B cell (primary cell): ENCODE data around the gene DNASE1L3. TPM values are rescaled to one million over a fixed set of nuclear protein-coding genes. Genes with fewer than 3 reads are reported as not detected.
A peak's percentile ranks its signal among the peaks of the same experiment; 100 is the strongest.

ENCODE experiments used
- ATAC-seq: fragments of 200-7000 bp; cut with Tn5 transposase; one replicate; pipeline ENCODE4 v1.10.0; 2021; ENCODE audit warnings: low read depth, mild to moderate bottlenecking, moderate number of reproducible peaks, moderate library complexity
- CTCF ChIA-PET: fragments of 350-600 bp; sonication (Branson Sonifier 250); formaldehyde crosslinking; loops from one replicate; lab custom pipeline; 2021; ENCODE audit warnings: antibody characterized with exemption, inconsistent platforms; lab: Charles Lee
- POLR2A ChIA-PET: fragments of 350-600 bp; sonication (Branson Sonifier 250); formaldehyde crosslinking; loops from one replicate; lab custom pipeline; 2021; ENCODE audit warnings: antibody characterized with exemption; lab: Charles Lee
- DNase-seq: peaks from one replicate; pipeline ENCODE4 v3.0.0; 2013
- H2AFZ ChIP-seq: 2 replicates; pipeline ENCODE4 v1.6.1; 2012; ENCODE audit warnings: mild to moderate bottlenecking, low read depth, low read length; ENCODE audit not compliant: insufficient read depth, poor library complexity, severe bottlenecking
- H3K27ac ChIP-seq, 2 donors: 1 replicate in 1 of 2; 2 replicates in 1 of 2; pipeline ENCODE4 v1.5.1; 2012 to 2013; ENCODE audit warnings: low read length in 2 of 2, mild to moderate bottlenecking in 2 of 2, moderate library complexity in 1 of 2
- H3K27me3 ChIP-seq, 4 experiments: fragments of 200-600 bp in 1 of 4; sonication (generic) in 1 of 4; replicated peaks in 1 of 4; 1 replicate in 2 of 4; 2 replicates in 2 of 4; pipeline versions ENCODE4 v1.6.1 to v1.7.0; 2013 to 2016; ENCODE audit warnings: low read length in 3 of 4, mild to moderate bottlenecking in 2 of 4, mixed read lengths in 1 of 4, moderate library complexity in 1 of 4; ENCODE audit not compliant: insufficient read depth in 4 of 4, control insufficient read depth in 3 of 4; ENCODE audit errors: control extremely low read depth in 1 of 4
- H3K36me3 ChIP-seq, 2 experiments: replicated peaks in 1 of 2; 1 replicate in 1 of 2; 2 replicates in 1 of 2; pipeline versions ENCODE4 v1.6.1 to v1.7.1; 2013; ENCODE audit warnings: low read length in 1 of 2; ENCODE audit not compliant: insufficient read depth in 2 of 2, control insufficient read depth in 1 of 2; ENCODE audit errors: control extremely low read depth in 1 of 2, extremely low read depth in 1 of 2
- H3K4me1 ChIP-seq, 2 donors: fragments of 200-600 bp in 1 of 2; sonication (generic) in 1 of 2; 1 replicate in 1 of 2; 2 replicates in 1 of 2; pipeline versions ENCODE4 v1.5.1 to v1.6.1; 2013 to 2017; ENCODE audit warnings: low read length in 2 of 2; ENCODE audit not compliant: control insufficient read depth in 2 of 2, insufficient read depth in 2 of 2
- H3K4me2 ChIP-seq: replicated peaks from 2 replicates; pipeline ENCODE3; 2012; ENCODE audit warnings: mild to moderate bottlenecking, low read depth, low read length; ENCODE audit not compliant: poor library complexity, severe bottlenecking
- H3K4me3 ChIP-seq, 5 experiments: fragments of 200-600 bp in 1 of 5; sonication (generic) in 1 of 5; 1 replicate in 3 of 5; 2 replicates in 2 of 5; pipeline versions ENCODE4 v1.5.1 to v1.7.0; 2011 to 2016; ENCODE audit warnings: low read length in 4 of 5, mild to moderate bottlenecking in 4 of 5, low read depth in 2 of 5, control low read depth in 1 of 5, moderate library complexity in 1 of 5; ENCODE audit not compliant: insufficient read depth in 1 of 5; ENCODE audit errors: control extremely low read depth in 1 of 5, extremely low read depth in 1 of 5
- H3K79me2 ChIP-seq: fragments of 200-600 bp; sonication (generic); one replicate; pipeline ENCODE4 v1.6.0; 2016; ENCODE audit warnings: low read length; ENCODE audit not compliant: control insufficient read depth, insufficient read depth
- H3K9ac ChIP-seq: fragments of 200-600 bp; sonication (generic); 2 replicates; pipeline ENCODE4 v1.6.1; 2017; ENCODE audit warnings: mild to moderate bottlenecking, low read length, moderate library complexity
- H3K9me3 ChIP-seq, 3 donors: one replicate each; pipeline versions ENCODE4 v1.6.1 to v1.7.1; 2013; ENCODE audit warnings: low read length in 2 of 3; ENCODE audit not compliant: control insufficient read depth in 2 of 3, insufficient read depth in 1 of 3; ENCODE audit errors: control extremely low read depth in 1 of 3
- H4K20me1 ChIP-seq: 2 replicates; pipeline ENCODE4 v1.6.0; 2012; ENCODE audit warnings: mild to moderate bottlenecking, low read length; ENCODE audit not compliant: insufficient read depth, control insufficient read depth, poor library complexity, severe bottlenecking
- H3K27ac Mint-ChIP-seq: one replicate; pipeline ENCODE4 v1.8.0; 2021; ENCODE audit warnings: mixed read lengths
- H3K27me3 Mint-ChIP-seq: one replicate; pipeline ENCODE4 v1.8.0; 2021; ENCODE audit warnings: mixed read lengths
- H3K4me1 Mint-ChIP-seq: one replicate; pipeline ENCODE4 v1.8.0; 2021; ENCODE audit warnings: mixed read lengths
- H3K4me3 Mint-ChIP-seq: one replicate; pipeline ENCODE4 v1.8.0; 2021; ENCODE audit warnings: mixed read lengths
- H3K9me3 Mint-ChIP-seq: one replicate; pipeline ENCODE4 v1.8.0; 2022; ENCODE audit warnings: mixed read lengths; ENCODE audit not compliant: insufficient read depth
- CTCF ChIP-seq: fragments of 200-600 bp; IDR thresholded peaks from one replicate; pipeline ENCODE4 v1.8.0; 2022; ENCODE audit warnings: antibody characterized with exemption, mild to moderate bottlenecking
- EZH2 ChIP-seq: IDR thresholded peaks from 2 replicates; pipeline ENCODE4 v1.6.1; 2012; ENCODE audit warnings: borderline replicate concordance, low read depth, mild to moderate bottlenecking, moderate library complexity, low read length; ENCODE audit not compliant: insufficient read depth, poor library complexity, severe bottlenecking
- WGBS: methylation state at CpG from one replicate; pipeline ENCODE4 v1.1.5; 2013; ENCODE audit warnings: missing lambda C conversion rate; ENCODE audit not compliant: insufficient coverage; 5-methylcytosine and 5-hydroxymethylcytosine counted together
- intact Hi-C: fragments of 100-400 bp; cut with micrococcal nuclease; formaldehyde crosslinking; loops from one replicate; pipeline ENCODE4 v1.10.0; 2022
- polyA minus RNA-seq: library from RNA; depleted of rRNA, polyadenylated mRNA; stranded (reverse); fragments of >200 nt; gene quantifications from 2 replicates; pipeline ENCODE4 v1.2.3, GENCODE V29; 2012
- polyA plus RNA-seq: library from polyadenylated mRNA; depleted of rRNA; stranded (reverse); fragments of >200 nt; gene quantifications from 2 replicates; pipeline ENCODE4 v1.2.3, GENCODE V29; 2012
- total RNA-seq, 2 donors: library from RNA; stranded (reverse); fragments of 120-200 nt in 1 of 2; gene quantifications; 1 replicate in 1 of 2; 2 replicates in 1 of 2; pipeline versions ENCODE4 v1.2.3 to v1.2.4, GENCODE V29; 2013 to 2022

DNASE1L3 gene, protein sequence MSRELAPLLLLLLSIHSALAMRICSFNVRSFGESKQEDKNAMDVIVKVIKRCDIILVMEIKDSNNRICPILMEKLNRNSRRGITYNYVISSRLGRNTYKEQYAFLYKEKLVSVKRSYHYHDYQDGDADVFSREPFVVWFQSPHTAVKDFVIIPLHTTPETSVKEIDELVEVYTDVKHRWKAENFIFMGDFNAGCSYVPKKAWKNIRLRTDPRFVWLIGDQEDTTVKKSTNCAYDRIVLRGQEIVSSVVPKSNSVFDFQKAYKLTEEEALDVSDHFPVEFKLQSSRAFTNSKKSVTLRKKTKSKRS
- total RNA-seq, result 0.39 and 1.1 TPM in 2 replicates
- 5.3 TPM for total RNA-seq (2013)
- 0.66 and 2.6 TPM in 2 replicates for polyA plus RNA-seq
- 1.4 and 1.5 TPM in 2 replicates for polyA minus RNA-seq

DNA sequence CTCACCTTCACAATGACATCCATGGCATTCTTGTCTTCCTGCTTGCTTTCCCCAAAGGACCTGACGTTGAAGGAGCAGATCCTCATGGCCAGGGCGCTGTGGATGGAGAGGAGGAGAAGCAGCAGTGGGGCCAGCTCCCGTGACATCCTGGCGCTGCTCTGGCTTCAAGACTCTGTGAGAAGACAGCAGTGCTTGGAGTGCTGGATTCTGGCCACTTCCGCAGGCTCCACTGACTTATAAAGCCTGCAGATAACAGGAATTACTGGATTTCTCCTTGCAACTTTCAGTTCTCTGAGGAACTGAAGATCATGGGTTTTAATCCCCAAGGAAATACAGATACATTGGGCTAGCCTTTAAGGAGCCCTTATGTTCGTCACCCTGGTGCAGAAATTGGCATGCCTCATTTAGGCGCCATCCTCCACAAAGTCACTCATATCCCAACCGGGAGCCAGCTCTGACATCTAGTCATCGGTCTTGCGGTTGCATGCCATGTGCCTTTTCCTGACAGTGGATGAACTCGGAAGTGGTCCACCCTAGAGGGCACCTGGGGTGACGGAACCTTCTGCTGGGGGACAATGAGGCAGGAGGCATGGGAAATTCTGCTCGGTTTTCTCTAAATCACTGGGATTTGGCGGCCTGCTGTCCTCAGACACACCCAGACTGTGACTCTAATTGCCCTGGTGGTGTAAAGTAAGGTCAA, at the start of gene DNASE1L3:
Gene DNASE1L3 (minus strand): TSS at position 212 of the 700 bp plus-strand sequence. CDS start 66 bp downstream, at position 146.
- H3K36me3 ChIP-seq, result no peaks in the 10 kb centered on the region
- ATAC-seq (no peak), DNase-seq (no peak)
- no peaks in the 10 kb centered on the region for H4K20me1 ChIP-seq
- peaks cover 31 to 32% of the 10 kb centered on the region in 2 donors for H3K4me1 ChIP-seq
- no peak within 1 kb of the TSS for H3K4me2 ChIP-seq
- no peaks in the 10 kb centered on the region for H3K9me3 ChIP-seq
- no peak within 1 kb of the TSS for H2AFZ ChIP-seq
- intact Hi-C loops, result no loop called here
- WGBS, result 89% methylated on average over 14 of the region's 14 CpGs
- H3K9ac ChIP-seq, result no peak within 1 kb of the TSS
- H3K27me3 Mint-ChIP-seq, result no peaks in the 10 kb centered on the region
- no peaks in the 10 kb centered on the region for H3K9me3 Mint-ChIP-seq
- H3K27ac Mint-ChIP-seq, result peak within 1 kb of the TSS; percentile 17
- no peak within 1 kb of the TSS for H3K4me3 ChIP-seq
- ChIA-PET POLR2A (interaction anchor here (0.6 kb wide), 1 partner anchor 280 kb away, joined by 10 read pairs; no protein-coding TSS in a partner anchor), CTCF (interaction anchor here (0.9 to 12.6 kb wide), 2 partner anchors 24 to 95 kb away, joined by 3 to 336 read pairs; partner anchors contain the start of genes HTD2 and RPP14)
- no peaks in the 10 kb centered on the region for H3K27me3 ChIP-seq
- no peak within 1 kb of the TSS for H3K4me3 Mint-ChIP-seq
- H3K4me1 Mint-ChIP-seq, result peaks cover 33% of the 10 kb centered on the region
- H3K27ac ChIP-seq, result no peak within 1 kb of the TSS
- no peak for TF ChIP-seq EZH2
- no peak for TF ChIP-seq CTCF
- H3K79me2 ChIP-seq, result no peaks in the 10 kb centered on the region
